Right lobe of liver (tissue), 6 donors: ENCODE measurements around the gene SELENOT. TPM values are rescaled to one million over a fixed set of nuclear protein-coding genes. Genes with fewer than 3 reads are reported as not detected.
"Not testable (repeated sequence)": the region's sequence is repeated elsewhere in the genome, so short reads cannot be mapped to it uniquely, and the experiment has no call there.

Experiments used
- ATAC-seq, 4 donors: fragments of 200-7000 bp; cut with Tn5 transposase; one replicate each; pipeline ENCODE4 v1.9.1; 2020; ENCODE audit warnings: mild to moderate bottlenecking in 4 of 4, moderate library complexity in 4 of 4
- DNase-seq, 3 donors: peaks; one replicate each; pipeline ENCODE4 v3.0.0-alpha.2; 2020
- H3K27ac ChIP-seq, 3 donors: fragments of 200-600 bp; one replicate each; pipeline ENCODE4 v1.8.0; 2022
- H3K27me3 ChIP-seq, 2 donors: fragments of 200-600 bp; one replicate each; pipeline ENCODE4 v1.8.0; 2022
- H3K36me3 ChIP-seq, 4 donors: fragments of 200-600 bp; sonication (generic) in 1 of 4; one replicate each; pipeline versions ENCODE4 v1.5.1 to v1.8.0; 2017 to 2022; ENCODE audit warnings: control low read depth in 1 of 4
- H3K4me1 ChIP-seq, 4 donors: fragments of 200-600 bp; sonication (generic) in 1 of 4; one replicate each; pipeline versions ENCODE4 v1.5.1 to v1.8.0; 2017 to 2022; ENCODE audit warnings: control low read depth in 1 of 4
- H3K4me3 ChIP-seq, 3 donors: fragments of 200-600 bp; one replicate each; pipeline ENCODE4 v1.8.0; 2022
- H3K9me3 ChIP-seq, 4 donors: fragments of 200-600 bp; sonication (generic) in 1 of 4; one replicate each; pipeline versions ENCODE4 v1.5.1 to v1.8.0; 2017 to 2022; ENCODE audit warnings: control low read depth in 1 of 4
- POLR2A ChIP-seq: fragments of 450-650 bp; IDR thresholded peaks from one replicate; pipeline ENCODE4 v1.6.1; 2017; ENCODE audit warnings: antibody characterized with exemption, mild to moderate bottlenecking
- WGBS: methylation state at CpG from one replicate; pipeline ENCODE4 v1.1.6; 2018; ENCODE audit warnings: low coverage, low lambda C conversion rate; ENCODE audit not compliant: insufficient coverage; ENCODE audit errors: missing lambda C conversion rate; 5-methylcytosine and 5-hydroxymethylcytosine counted together
- intact Hi-C, 2 donors: fragments of 100-400 bp; cut with DNase I; formaldehyde crosslinking; loops; one replicate each; pipeline versions ENCODE4 v1.11.2 to v1.14.1; 2022
- total RNA-seq, 6 experiments: library from RNA; depleted of rRNA in 2 of 6; stranded (reverse); fragments of >200 nt in 2 of 6; fragmentation: NEBNext Ultra II Directional in 3 of 6; extraction: Animal tissue kit (Norgen Biotek cat#: 25700) in 3 of 6; gene quantifications; one replicate each; pipeline versions ENCODE4 v1.1.0 to v1.2.4, GENCODE V29; 2016 to 2023
- TF ChIP-seq, protein P1 (sequence below), 4 donors: fragments of 200-600 bp in 3 of 4; fragments of 450-650 bp in 1 of 4; IDR thresholded peaks; one replicate each; pipeline versions ENCODE4 v1.5.1 to v1.8.0; 2016 to 2022; ENCODE audit warnings: antibody characterized with exemption in 4 of 4, mild to moderate bottlenecking in 2 of 4
- donor health status: DM: no; HTN: yes; CAD: no.
- donor health status: DM: no; HTN: no; CAD: no.
- donor health status: DM: no; HTN: no; CAD: no.
- donor health status: DM: no; HTN: yes; CAD: no.
- donor health status: DM: no; HTN: yes; CAD: no.

Gene SELENOT
- total RNA-seq, 6 experiments from 2014 or later = 51.1 to 72.8 (median 63.4) TPM

DNA sequence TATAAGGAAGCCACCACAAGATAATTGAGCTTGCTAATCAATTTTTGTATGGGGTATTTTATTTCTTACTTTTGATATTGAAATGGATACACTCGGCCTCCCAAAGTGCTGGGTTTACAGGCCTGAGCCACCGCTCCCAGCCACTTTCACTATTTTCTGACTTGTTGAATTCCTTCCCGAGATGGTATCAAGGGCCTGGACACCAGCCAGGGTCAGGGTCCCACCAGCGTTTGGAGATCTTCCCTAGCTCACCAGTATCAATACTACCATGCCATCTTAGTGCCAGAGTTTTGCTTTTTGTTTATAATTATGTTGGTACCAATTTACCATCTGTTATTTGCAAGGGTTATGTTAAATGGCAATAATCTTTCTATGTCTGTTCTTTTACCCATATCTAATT lies 5.5 kb upstream of the SELENOT start:
- no peak overlapping the region for H3K4me3 ChIP-seq
- TF ChIP-seq, protein P1, sequence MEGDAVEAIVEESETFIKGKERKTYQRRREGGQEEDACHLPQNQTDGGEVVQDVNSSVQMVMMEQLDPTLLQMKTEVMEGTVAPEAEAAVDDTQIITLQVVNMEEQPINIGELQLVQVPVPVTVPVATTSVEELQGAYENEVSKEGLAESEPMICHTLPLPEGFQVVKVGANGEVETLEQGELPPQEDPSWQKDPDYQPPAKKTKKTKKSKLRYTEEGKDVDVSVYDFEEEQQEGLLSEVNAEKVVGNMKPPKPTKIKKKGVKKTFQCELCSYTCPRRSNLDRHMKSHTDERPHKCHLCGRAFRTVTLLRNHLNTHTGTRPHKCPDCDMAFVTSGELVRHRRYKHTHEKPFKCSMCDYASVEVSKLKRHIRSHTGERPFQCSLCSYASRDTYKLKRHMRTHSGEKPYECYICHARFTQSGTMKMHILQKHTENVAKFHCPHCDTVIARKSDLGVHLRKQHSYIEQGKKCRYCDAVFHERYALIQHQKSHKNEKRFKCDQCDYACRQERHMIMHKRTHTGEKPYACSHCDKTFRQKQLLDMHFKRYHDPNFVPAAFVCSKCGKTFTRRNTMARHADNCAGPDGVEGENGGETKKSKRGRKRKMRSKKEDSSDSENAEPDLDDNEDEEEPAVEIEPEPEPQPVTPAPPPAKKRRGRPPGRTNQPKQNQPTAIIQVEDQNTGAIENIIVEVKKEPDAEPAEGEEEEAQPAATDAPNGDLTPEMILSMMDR (IDR thresholded peaks at IDR 0.05) = no peak
- no peak for TF ChIP-seq POLR2A
- H3K27ac ChIP-seq = no peak overlapping the region
- H3K27me3 ChIP-seq = no peaks in the 10 kb centered on the region
- no peaks in the 10 kb centered on the region for H3K36me3 ChIP-seq
- ATAC-seq (no peak), DNase-seq (no peak)
- H3K9me3 ChIP-seq = no peaks in the 10 kb centered on the region
- 93% methylated on average over 4 of the region's 4 CpGs for WGBS
- H3K4me1 ChIP-seq = no peaks in the 10 kb centered on the region
- intact Hi-C loops = no loop called here

- ATAC-seq = no peak
- TF ChIP-seq, protein P1 (IDR thresholded peaks at IDR 0.05) = no peak
- TF ChIP-seq POLR2A = no peak
- Histone ChIP-seq H3K27ac (no peak overlapping the region), H3K9me3 (no peaks in the 10 kb centered on the region), H3K4me3 (no peak overlapping the region), H3K4me1 (peaks cover 0 to 2% (median 0%) of the 10 kb centered on the region in 4 donors), H3K27me3 (no peaks in the 10 kb centered on the region), H3K36me3 (no peaks in the 10 kb centered on the region)
- no peak for DNase-seq
- WGBS = 67% methylated on average over 4 of the region's 4 CpGs
- intact Hi-C loops = no loop called here
These were observed 3.4 kb upstream of the SELENOT start for GRCh38 chr3:150599611-150600297.

DNA sequence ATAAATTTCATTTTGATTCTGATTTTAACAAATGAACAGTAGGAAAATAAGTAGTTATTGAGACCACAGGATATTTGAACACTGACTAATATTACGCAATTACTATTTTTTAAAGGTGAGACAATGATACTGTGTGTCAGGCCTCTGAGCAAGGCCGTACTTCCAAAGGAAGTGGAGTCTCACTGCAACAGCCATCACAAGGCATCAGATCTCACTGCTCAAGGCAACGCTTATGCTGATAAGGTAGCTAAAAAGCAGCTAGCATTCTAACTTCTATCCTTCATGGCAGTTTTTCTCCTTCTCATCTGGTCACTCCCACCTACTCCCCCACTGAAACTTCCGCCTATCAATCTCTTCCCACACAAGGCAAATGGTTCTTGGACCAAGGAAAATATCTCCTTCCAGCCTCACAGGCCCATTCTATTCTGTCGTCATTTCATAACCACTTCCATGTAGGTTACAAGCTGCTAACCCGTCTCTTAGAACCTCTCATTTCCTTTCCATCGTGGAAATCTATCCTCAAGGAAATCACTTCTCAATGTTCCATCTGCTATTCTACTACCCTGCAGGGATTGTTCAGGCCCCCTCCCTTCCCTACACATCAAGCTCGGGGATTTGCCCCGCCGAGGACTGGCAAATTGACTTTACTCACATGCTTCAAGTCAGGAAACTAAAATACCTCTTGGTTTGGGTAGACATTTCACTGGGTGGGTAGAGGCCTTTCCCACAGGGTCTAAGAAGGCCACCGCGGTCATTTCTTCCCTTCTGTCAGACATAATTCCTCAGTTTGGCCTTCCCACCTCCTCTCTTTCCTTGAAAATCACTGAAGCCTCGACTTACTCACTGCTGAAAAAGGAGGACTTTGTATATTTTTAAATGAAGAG lies 2.2 kb upstream of the SELENOT start:
- ATAC-seq, H3K36me3 ChIP-seq, H3K27ac ChIP-seq, intact Hi-C loops, H3K4me3 ChIP-seq, H3K27me3 ChIP-seq, H3K9me3 ChIP-seq, DNase-seq: not testable (repeated sequence)
- peaks cover 0 to 11% (median 0%) of the 10 kb centered on the region in 4 donors for H3K4me1 ChIP-seq
- 86% methylated on average over 10 of the region's 13 CpGs for WGBS

DNA sequence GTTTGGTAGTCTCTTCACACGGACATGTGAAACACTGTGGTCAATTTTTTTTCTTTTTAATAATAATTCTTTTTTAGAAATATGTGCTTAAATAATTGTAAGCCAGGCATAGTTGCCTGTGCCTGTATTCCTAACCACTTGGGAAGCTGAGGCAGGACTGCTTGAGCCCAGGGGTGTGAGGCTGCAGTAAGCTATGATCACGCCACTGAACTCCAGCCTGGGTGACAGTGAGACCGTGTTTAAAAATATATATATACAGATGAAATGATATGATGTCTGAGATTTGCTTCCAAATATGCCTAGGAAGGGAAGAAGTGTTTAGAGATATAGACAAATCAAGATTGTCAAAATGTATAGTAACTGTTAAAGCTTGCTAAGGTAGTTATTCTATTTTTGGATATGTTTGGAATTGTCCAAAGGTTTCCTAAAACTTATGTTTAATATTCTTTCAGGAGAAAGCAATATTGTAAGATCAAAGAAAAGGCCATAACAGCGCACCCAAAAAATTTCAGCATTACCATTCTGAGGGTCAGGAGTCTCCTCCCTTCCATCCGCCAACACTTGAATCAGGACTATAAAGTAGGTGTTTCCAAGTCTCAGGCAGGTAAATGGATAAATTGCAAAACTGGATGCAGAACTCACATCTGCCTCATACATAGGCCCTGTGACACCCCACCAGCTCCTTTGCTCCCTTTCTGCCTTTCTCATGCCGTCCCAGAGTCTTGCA lies 532 bp upstream of the SELENOT start:
- no peaks in the 10 kb centered on the region for H3K27me3 ChIP-seq
- 24% methylated on average over 5 of the region's 6 CpGs for WGBS
- no peaks in the 10 kb centered on the region for H3K9me3 ChIP-seq
- H3K4me3 ChIP-seq = peak overlapping the region; percentile 63 to 82 (median 67)
- intact Hi-C loops = no loop called here
- TF ChIP-seq, protein P1 (IDR thresholded peaks at IDR 0.05) = no peak
- TF ChIP-seq POLR2A = no peak
- no peak for DNase-seq
- H3K36me3 ChIP-seq = no peaks in the 10 kb centered on the region
- ATAC-seq = peak; percentile 16 to 38 (median 21)
- H3K4me1 ChIP-seq = peaks cover 0 to 18% (median 3%) of the 10 kb centered on the region in 4 donors
- peak overlapping the region; percentile 86 to 88 (median 88) for H3K27ac ChIP-seq
